ENCODE results near the gene DENND6B. TPM values are rescaled to one million over a fixed set of nuclear protein-coding genes. Genes with fewer than 3 reads are reported as not detected.
A peak's percentile ranks its signal among the peaks of the same experiment; 100 is the strongest.

The DENND6B gene
- total RNA-seq, 1 experiment from 2014 or later, result 11.0 TPM

DNA sequence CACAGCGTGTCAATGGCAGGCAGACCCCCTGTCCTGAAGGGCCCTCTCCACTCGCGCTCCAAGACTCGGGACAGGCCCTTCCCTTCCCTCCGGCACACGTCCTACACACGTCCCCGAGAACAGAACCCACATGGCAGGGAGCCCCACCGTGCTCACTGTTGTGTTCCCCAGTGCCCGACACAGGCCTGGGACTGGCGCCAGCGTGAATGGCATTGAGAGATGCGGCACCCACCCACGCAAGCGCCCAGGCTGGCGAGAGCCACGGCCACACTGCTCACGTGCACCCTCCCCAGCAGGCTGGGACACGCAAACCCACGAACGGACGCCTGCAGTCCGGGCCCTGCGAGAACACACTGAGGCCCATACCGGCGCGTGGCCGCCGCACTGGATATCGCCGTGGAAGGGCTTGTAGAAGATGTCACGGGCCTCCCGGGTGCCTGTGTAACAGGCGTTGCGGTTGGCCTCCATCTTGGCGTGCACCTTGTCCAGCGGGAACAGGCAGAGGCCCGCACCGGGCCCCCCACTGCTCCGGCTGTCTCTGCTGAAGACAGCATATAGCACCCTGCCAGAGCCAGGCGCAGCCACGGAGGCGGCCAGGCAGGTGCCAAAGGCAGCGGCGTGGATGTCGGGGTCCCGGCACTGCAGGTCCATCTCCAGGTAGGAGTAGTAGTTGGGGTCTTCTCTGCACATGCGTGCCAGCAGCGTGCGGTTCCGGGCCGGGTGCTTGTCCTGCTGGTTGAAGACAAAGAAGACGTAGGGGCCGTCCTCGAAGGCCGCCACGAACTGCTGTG is 37.5 kb downstream of the DENND6B start (continued):
- TF ChIP-seq, protein P1, sequence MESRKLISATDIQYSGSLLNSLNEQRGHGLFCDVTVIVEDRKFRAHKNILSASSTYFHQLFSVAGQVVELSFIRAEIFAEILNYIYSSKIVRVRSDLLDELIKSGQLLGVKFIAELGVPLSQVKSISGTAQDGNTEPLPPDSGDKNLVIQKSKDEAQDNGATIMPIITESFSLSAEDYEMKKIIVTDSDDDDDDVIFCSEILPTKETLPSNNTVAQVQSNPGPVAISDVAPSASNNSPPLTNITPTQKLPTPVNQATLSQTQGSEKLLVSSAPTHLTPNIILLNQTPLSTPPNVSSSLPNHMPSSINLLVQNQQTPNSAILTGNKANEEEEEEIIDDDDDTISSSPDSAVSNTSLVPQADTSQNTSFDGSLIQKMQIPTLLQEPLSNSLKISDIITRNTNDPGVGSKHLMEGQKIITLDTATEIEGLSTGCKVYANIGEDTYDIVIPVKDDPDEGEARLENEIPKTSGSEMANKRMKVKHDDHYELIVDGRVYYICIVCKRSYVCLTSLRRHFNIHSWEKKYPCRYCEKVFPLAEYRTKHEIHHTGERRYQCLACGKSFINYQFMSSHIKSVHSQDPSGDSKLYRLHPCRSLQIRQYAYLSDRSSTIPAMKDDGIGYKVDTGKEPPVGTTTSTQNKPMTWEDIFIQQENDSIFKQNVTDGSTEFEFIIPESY (IDR thresholded peaks at IDR 0.05; ENCODE audit: extremely low read depth, insufficient replicate concordance, low read length), result no peak
- no peak for TF ChIP-seq CEBPB (IDR thresholded peaks at IDR 0.05; ENCODE audit: low read depth)

DNA sequence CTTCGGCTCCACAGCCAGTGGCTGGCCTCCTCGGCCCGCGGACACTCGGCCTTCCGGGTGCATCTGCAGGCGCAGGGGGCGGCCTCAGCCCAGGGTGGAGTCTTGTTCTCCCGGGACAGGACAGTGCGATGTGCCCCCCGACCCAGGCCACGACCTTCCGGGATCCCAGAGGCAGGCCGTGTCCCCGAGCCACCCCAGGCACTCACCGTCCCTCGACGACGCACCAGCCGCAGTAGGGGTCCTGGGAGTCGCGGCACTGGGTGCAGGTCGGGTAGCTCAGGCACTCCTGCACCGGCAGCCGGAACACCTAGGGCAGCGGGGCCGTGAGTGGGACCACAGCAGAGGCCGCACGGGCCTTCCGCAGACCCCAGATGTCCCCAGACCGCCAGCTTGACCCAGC is 39.1 kb downstream of the DENND6B start:
- Histone ChIP-seq H3K27ac (ENCODE audit: low read depth, low read length) (peak overlapping the region; percentile 33; the same call in 1 of the 2 replicates), H3K4me2 (ENCODE audit: low read length) (no peak overlapping the region), H3K9me2 (ENCODE audit: insufficient read depth) (no peaks in the 10 kb centered on the region), H2AFZ (ENCODE audit: low read depth, low read length, poor library complexity, severe bottlenecking) (no peak overlapping the region), H3K79me2 (ENCODE audit: insufficient read depth, low read length) (peaks cover 60% of the 10 kb centered on the region), H3K36me3 (ENCODE audit: control insufficient read depth in 1 of 2, insufficient read depth in 2 of 2, low read length in 2 of 2) (peaks cover 18 to 56% of the 10 kb centered on the region in 2 experiments; a peak in 3 of 4 replicates), H3K9ac (ENCODE audit: low read length) (no peak overlapping the region), H4K20me1 (ENCODE audit: insufficient read depth) (no peaks in the 10 kb centered on the region), H3K4me3 (replicated peaks in 1 of 2; ENCODE audit: low read depth in 1 of 2, low read length in 2 of 2) (no peak overlapping the region), H3K4me1 (ENCODE audit: control insufficient read depth in 1 of 2, insufficient read depth in 2 of 2, low read length in 2 of 2) (peaks cover 13 to 16% of the 10 kb centered on the region in 2 experiments), H3K9me3 (ENCODE audit: control insufficient read depth in 1 of 2, insufficient read depth in 1 of 2, low read depth in 1 of 2, low read length in 2 of 2) (no peaks in the 10 kb centered on the region), H3K27me3 (ENCODE audit: insufficient read depth, low read length) (no peaks in the 10 kb centered on the region)
- CTCF ChIA-PET, result no interaction called here
- DNase-seq (ENCODE audit: low read depth, low spot score), result no peak
- no peak for TF ChIP-seq ZNF274 (IDR thresholded peaks at IDR 0.05; ENCODE audit: low read depth, low read length)
- no peak for TF ChIP-seq POLR2A (IDR thresholded peaks at IDR 0.05; ENCODE audit: borderline replicate concordance, extremely low read depth, insufficient read depth, insufficient read length)
- TF ChIP-seq EZH2 (IDR thresholded peaks at IDR 0.05), result no peak
- no peak for TF ChIP-seq SIN3A (IDR thresholded peaks at IDR 0.05; ENCODE audit: low read depth)
- TF ChIP-seq SRF (IDR thresholded peaks at IDR 0.05; ENCODE audit: low read depth), result no peak
- TF ChIP-seq EGR1 (IDR thresholded peaks at IDR 0.05; ENCODE audit: low read depth), result no peak
- TF ChIP-seq RAD21 (IDR thresholded peaks at IDR 0.05; ENCODE audit: low read depth), result no peak
- no peak for TF ChIP-seq SP1 (IDR thresholded peaks at IDR 0.05; ENCODE audit: low read depth)
- TF ChIP-seq, protein P2, sequence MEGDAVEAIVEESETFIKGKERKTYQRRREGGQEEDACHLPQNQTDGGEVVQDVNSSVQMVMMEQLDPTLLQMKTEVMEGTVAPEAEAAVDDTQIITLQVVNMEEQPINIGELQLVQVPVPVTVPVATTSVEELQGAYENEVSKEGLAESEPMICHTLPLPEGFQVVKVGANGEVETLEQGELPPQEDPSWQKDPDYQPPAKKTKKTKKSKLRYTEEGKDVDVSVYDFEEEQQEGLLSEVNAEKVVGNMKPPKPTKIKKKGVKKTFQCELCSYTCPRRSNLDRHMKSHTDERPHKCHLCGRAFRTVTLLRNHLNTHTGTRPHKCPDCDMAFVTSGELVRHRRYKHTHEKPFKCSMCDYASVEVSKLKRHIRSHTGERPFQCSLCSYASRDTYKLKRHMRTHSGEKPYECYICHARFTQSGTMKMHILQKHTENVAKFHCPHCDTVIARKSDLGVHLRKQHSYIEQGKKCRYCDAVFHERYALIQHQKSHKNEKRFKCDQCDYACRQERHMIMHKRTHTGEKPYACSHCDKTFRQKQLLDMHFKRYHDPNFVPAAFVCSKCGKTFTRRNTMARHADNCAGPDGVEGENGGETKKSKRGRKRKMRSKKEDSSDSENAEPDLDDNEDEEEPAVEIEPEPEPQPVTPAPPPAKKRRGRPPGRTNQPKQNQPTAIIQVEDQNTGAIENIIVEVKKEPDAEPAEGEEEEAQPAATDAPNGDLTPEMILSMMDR (IDR thresholded peaks at IDR 0.05 in 2 of 3, conservative IDR thresholded peaks at IDR 0.05 in 1 of 3; ENCODE audit: borderline replicate concordance in 1 of 3, insufficient read depth in 1 of 3, low read depth in 2 of 3, low read length in 2 of 3), result no peak
- TF ChIP-seq CEBPB (IDR thresholded peaks at IDR 0.05; ENCODE audit: low read depth), result no peak
- TF ChIP-seq YY1 (IDR thresholded peaks at IDR 0.05; ENCODE audit: extremely low read depth, insufficient replicate concordance, low read depth, low read length), result no peak
- RAD21 ChIA-PET (ENCODE audit: low non-redundant PET in 1 of 2, low total read pairs in 2 of 2, uncharacterized antibody in 2 of 2, unreplicated experiment in 2 of 2), result no interaction called here
- BruUV-seq (replicated peaks), result no TSS peak
- no peak for ATAC-seq
- intact Hi-C loops (cut with micrococcal nuclease), result no loop called here
- POLR2A ChIA-PET, result no interaction called here
